ENCODE measurements around the gene PAMR1.
"Not testable (repeated sequence)": the region's sequence is repeated elsewhere in the genome, so short reads cannot be mapped to it uniquely, and the experiment has no call there.

The PAMR1 gene

GRCh38 chr11:35525501-35526175 lies at the start of gene PAMR1:
Gene PAMR1, minus strand, starts transcription at chr11:35525616. Its CDS starts 31 bp downstream, at chr11:35525585.
- peak; percentile 52 for DNase-seq (ENCODE audit: low read depth)

GRCh38 chr11:35571696-35572095 lies 46.3 kb upstream of the PAMR1 start:
- no peak for DNase-seq (ENCODE audit: low read depth)

- no peak for DNase-seq (ENCODE audit: low read depth)
These were observed 42.5 kb upstream of the PAMR1 start for GRCh38 chr11:35567737-35568465.

GRCh38 chr11:35566885-35567284 lies 41.5 kb upstream of the PAMR1 start:
- DNase-seq (ENCODE audit: low read depth): no peak

- peak; percentile 44 for DNase-seq (ENCODE audit: low read depth)
These were observed 40.8 kb upstream of the PAMR1 start for GRCh38 chr11:35566181-35566580.

- DNase-seq (ENCODE audit: low read depth): no peak
These were observed 38.8 kb upstream of the PAMR1 start for GRCh38 chr11:35564245-35564595.

GRCh38 chr11:35563484-35564244 lies 38.2 kb upstream of the PAMR1 start:
- DNase-seq (ENCODE audit: low read depth): peak; percentile 59

GRCh38 chr11:35559949-35560348 lies 34.5 kb upstream of the PAMR1 start:
- no peak for DNase-seq (ENCODE audit: low read depth)

GRCh38 chr11:35558513-35558912 lies 33.1 kb upstream of the PAMR1 start:
- no peak for DNase-seq (ENCODE audit: low read depth)

GRCh38 chr11:35555488-35555887 lies 30.1 kb upstream of the PAMR1 start:
- no peak for DNase-seq (ENCODE audit: low read depth)

- DNase-seq (ENCODE audit: low read depth): no peak
These were observed 29.3 kb upstream of the PAMR1 start for GRCh38 chr11:35554491-35555437.

GRCh38 chr11:35553831-35554230 lies 28.4 kb upstream of the PAMR1 start:
- peak; percentile 59 for DNase-seq (ENCODE audit: low read depth)

- no peak for DNase-seq (ENCODE audit: low read depth)
These were observed 27.6 kb upstream of the PAMR1 start for GRCh38 chr11:35553021-35553420.

- DNase-seq (ENCODE audit: low read depth): no peak
These were observed 27.2 kb upstream of the PAMR1 start for GRCh38 chr11:35552616-35553015.

GRCh38 chr11:35550374-35551036 lies 25.1 kb upstream of the PAMR1 start:
- no peak for DNase-seq (ENCODE audit: low read depth)

- peak; percentile 73 for DNase-seq (ENCODE audit: low read depth)
These were observed 24.4 kb upstream of the PAMR1 start for GRCh38 chr11:35549787-35550186.

GRCh38 chr11:35548925-35549561 lies 23.6 kb upstream of the PAMR1 start:
- DNase-seq (ENCODE audit: low read depth): no peak

GRCh38 chr11:35547995-35548394 lies 22.6 kb upstream of the PAMR1 start:
- DNase-seq (ENCODE audit: low read depth): not testable (repeated sequence)

- no peak for DNase-seq (ENCODE audit: low read depth)
These were observed 20.9 kb upstream of the PAMR1 start for GRCh38 chr11:35546317-35546716.

- DNase-seq (ENCODE audit: low read depth): no peak
These were observed 20.1 kb upstream of the PAMR1 start for GRCh38 chr11:35545391-35546003.

Data from stromal cell of bone marrow (primary cell).